Keratinocyte (primary cell): ENCODE data around the gene LONP1. TPM values are rescaled to one million over a fixed set of nuclear protein-coding genes. Genes with fewer than 3 reads are reported as not detected.
A peak's percentile ranks its signal among the peaks of the same experiment; 100 is the strongest.

Experiments
- DNase-seq: peaks from one replicate; pipeline ENCODE4 v3.0.0-alpha.2; 2011; ENCODE audit warnings: low read depth, missing footprints, low spot score
- FAIRE-seq: peaks from 2 replicates; lab custom pipeline; 2011; peaks lifted over from hg19 to GRCh38; lab: Jason Lieb, UNC
- H2AFZ ChIP-seq: 2 replicates; pipeline ENCODE4 v1.6.0; 2012; ENCODE audit warnings: low read length, control low read depth, inconsistent platforms; ENCODE audit not compliant: control insufficient read depth
- H3K27ac ChIP-seq: 2 replicates; pipeline ENCODE4 v1.5.1; 2011; ENCODE audit warnings: low read length; ENCODE audit not compliant: control insufficient read depth, insufficient read depth
- H3K27me3 ChIP-seq: 3 replicates; pipeline ENCODE4 v1.6.0; 2011; ENCODE audit warnings: low read length; ENCODE audit not compliant: control insufficient read depth, insufficient read depth; ENCODE audit errors: extremely low read depth
- H3K36me3 ChIP-seq, 2 experiments: 2 replicates in 1 of 2; 3 replicates in 1 of 2; pipeline ENCODE4 v1.5.1; 2011; ENCODE audit warnings: low read length in 2 of 2, mild to moderate bottlenecking in 1 of 2; ENCODE audit not compliant: control insufficient read depth in 2 of 2, insufficient read depth in 2 of 2; ENCODE audit errors: extremely low read depth in 1 of 2
- H3K4me1 ChIP-seq: 3 replicates; pipeline ENCODE4 v1.5.1; 2011; ENCODE audit warnings: low read length; ENCODE audit not compliant: control insufficient read depth, insufficient read depth; ENCODE audit errors: extremely low read depth
- H3K4me2 ChIP-seq: 3 replicates; pipeline ENCODE4 v1.6.0; 2011; ENCODE audit warnings: low read depth, low read length; ENCODE audit not compliant: control insufficient read depth, insufficient read depth; ENCODE audit errors: extremely low read depth
- H3K4me3 ChIP-seq, 3 experiments: fragments of 200-600 bp in 1 of 3; sonication (generic) in 1 of 3; 2 replicates in 2 of 3; 3 replicates in 1 of 3; pipeline ENCODE4 v1.5.1; 2011 to 2016; ENCODE audit warnings: low read length in 3 of 3, mild to moderate bottlenecking in 3 of 3, control low read depth in 2 of 3, inconsistent platforms in 1 of 3, low read depth in 1 of 3, mixed read lengths in 1 of 3, mixed run types in 1 of 3, moderate library complexity in 1 of 3; ENCODE audit not compliant: control insufficient read depth in 2 of 3, insufficient read depth in 2 of 3; ENCODE audit errors: extremely low read depth in 1 of 3
- H3K79me2 ChIP-seq: 2 replicates; pipeline ENCODE4 v1.6.0; 2012; ENCODE audit warnings: low read length; ENCODE audit not compliant: control insufficient read depth, insufficient read depth
- H3K9ac ChIP-seq: 3 replicates; pipeline ENCODE4 v1.6.0; 2011; ENCODE audit warnings: low read length; ENCODE audit not compliant: control insufficient read depth, insufficient read depth; ENCODE audit errors: extremely low read depth
- H3K9me1 ChIP-seq: 3 replicates; pipeline ENCODE4 v1.6.0; 2011; ENCODE audit warnings: low read length; ENCODE audit not compliant: control insufficient read depth, insufficient read depth; ENCODE audit errors: extremely low read depth
- H3K9me3 ChIP-seq: 2 replicates; pipeline ENCODE4 v1.5.1; 2012; ENCODE audit warnings: low read depth, low read length; ENCODE audit not compliant: control insufficient read depth
- H4K20me1 ChIP-seq: 3 replicates; pipeline ENCODE4 v1.6.0; 2011; ENCODE audit warnings: low read length; ENCODE audit not compliant: control insufficient read depth, insufficient read depth; ENCODE audit errors: extremely low read depth
- CTCF ChIP-seq, 3 experiments: IDR thresholded peaks in 1 of 3; conservative IDR thresholded peaks in 1 of 3; optimal IDR thresholded peaks in 1 of 3; 2 replicates in 2 of 3; 3 replicates in 1 of 3; pipeline versions ENCODE3 to v1.5.1; 2011; ENCODE audit warnings: low read length in 3 of 3, mild to moderate bottlenecking in 3 of 3, moderate library complexity in 2 of 3, control low read depth in 1 of 3, inconsistent platforms in 1 of 3; ENCODE audit not compliant: insufficient read depth in 2 of 3; ENCODE audit errors: extremely low read depth in 1 of 3
- EZH2 ChIP-seq: IDR thresholded peaks from one replicate; pipeline ENCODE4 v1.6.1; 2012; ENCODE audit warnings: inconsistent platforms, mild to moderate bottlenecking, low read length, moderate library complexity
- dilution Hi-C: fragments of 300-500 bp; cut with MboI; formaldehyde crosslinking; loops from one replicate; pipeline ENCODE4 v1.7.0; 2020; ENCODE audit warnings: low sequenced_read_pairs; ENCODE audit not compliant: extremely low pct_ligation_motif_present
- polyA plus RNA-seq, 5 experiments: library from polyadenylated mRNA; depleted of rRNA in 3 of 5; stranded (reverse) in 3 of 5; stranded (forward) in 1 of 5; unstranded in 1 of 5; fragments of >200 nt; gene quantifications; 1 replicate in 1 of 5; 2 replicates in 3 of 5; 3 replicates in 1 of 5; pipeline versions ENCODE4 v1.2.1 to v1.2.3, GENCODE V29; 2011 to 2012; ENCODE audit warnings: missing spikeins in 2 of 5, low read depth in 1 of 5, low replicate concordance in 1 of 5

Gene LONP1
- polyA plus RNA-seq, 1 donor (not counting 4 experiments of a cell fraction or from before 2014, with no cell fraction given): 24.2 TPM

GRCh38 chr19:5681391-5682106, 38.4 kb downstream of the LONP1 start:
- no peak for TF ChIP-seq CTCF (optimal IDR thresholded peaks at IDR 0.05 in 1 of 3, IDR thresholded peaks at IDR 0.05 in 1 of 3, conservative IDR thresholded peaks at IDR 0.05 in 1 of 3; ENCODE audit: extremely low read depth in 1 of 3, insufficient read depth in 2 of 3, low read length in 3 of 3)
- no peak for TF ChIP-seq EZH2
- no peak for FAIRE-seq
- Histone ChIP-seq H3K9me1 (no peaks in the 10 kb centered on the region), H3K27me3 (no peaks in the 10 kb centered on the region), H2AFZ (no peak overlapping the region), H3K4me3 (peak overlapping the region; percentile 94 to 99 (median 95)), H4K20me1 (no peaks in the 10 kb centered on the region), H3K4me1 (peaks cover 18% of the 10 kb centered on the region), H3K79me2 (peaks cover 10% of the 10 kb centered on the region), H3K27ac (no peak overlapping the region), H3K9ac (no peak overlapping the region), H3K36me3 (peaks cover 6 to 8% of the 10 kb centered on the region in 2 experiments), H3K4me2 (peak overlapping the region; percentile 90), H3K9me3 (no peaks in the 10 kb centered on the region)
- no peak for DNase-seq
- dilution Hi-C loops: no loop called here

GRCh38 chr19:5680437-5681368, 39.2 kb downstream of the LONP1 start, which contains the start of the genes HSD11B1L and MICOS13:
Gene HSD11B1L, plus strand, starts transcription at chr19:5681027. Its CDS starts 3,806 bp downstream, at chr19:5684833.
Gene MICOS13, minus strand, starts transcription at chr19:5680516. Its CDS starts 30 bp downstream, at chr19:5680486.
- H3K4me2 ChIP-seq: peak within 1 kb of the TSS; percentile 90
- H3K27ac ChIP-seq: peak within 1 kb of the TSS; percentile 88
- peak; percentile 92 for DNase-seq
- peaks cover 18% of the 10 kb centered on the region for H3K4me1 ChIP-seq
- no peaks in the 10 kb centered on the region for H3K27me3 ChIP-seq
- peak; percentile 98 for FAIRE-seq
- dilution Hi-C loops: no loop called here
- no peaks in the 10 kb centered on the region for H3K9me3 ChIP-seq
- peak within 1 kb of the TSS; percentile 92 for H2AFZ ChIP-seq
- H3K79me2 ChIP-seq: peaks cover 10% of the 10 kb centered on the region
- no peak for TF ChIP-seq CTCF (optimal IDR thresholded peaks at IDR 0.05 in 1 of 3, IDR thresholded peaks at IDR 0.05 in 1 of 3, conservative IDR thresholded peaks at IDR 0.05 in 1 of 3; ENCODE audit: extremely low read depth in 1 of 3, insufficient read depth in 2 of 3, low read length in 3 of 3)
- TF ChIP-seq EZH2: no peak
- H3K4me3 ChIP-seq: peak within 1 kb of the TSS; percentile 94 to 99 (median 95)
- peaks cover 6 to 8% of the 10 kb centered on the region in 2 experiments for H3K36me3 ChIP-seq
- no peaks in the 10 kb centered on the region for H3K9me1 ChIP-seq
- H3K9ac ChIP-seq: peak within 1 kb of the TSS; percentile 85
- no peaks in the 10 kb centered on the region for H4K20me1 ChIP-seq
